ENCODE results near the gene ANKRD9. TPM values are rescaled to one million over a fixed set of nuclear protein-coding genes. Genes with fewer than 3 reads are reported as not detected.

Gene ANKRD9, protein sequence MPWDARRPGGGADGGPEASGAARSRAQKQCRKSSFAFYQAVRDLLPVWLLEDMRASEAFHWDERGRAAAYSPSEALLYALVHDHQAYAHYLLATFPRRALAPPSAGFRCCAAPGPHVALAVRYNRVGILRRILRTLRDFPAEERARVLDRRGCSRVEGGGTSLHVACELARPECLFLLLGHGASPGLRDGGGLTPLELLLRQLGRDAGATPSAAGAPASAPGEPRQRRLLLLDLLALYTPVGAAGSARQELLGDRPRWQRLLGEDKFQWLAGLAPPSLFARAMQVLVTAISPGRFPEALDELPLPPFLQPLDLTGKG
- 5.2 to 11.3 TPM (median 10.6 TPM) in 5 replicates for total RNA-seq (2022; extraction: Qiagen RNA extraction)

DNA sequence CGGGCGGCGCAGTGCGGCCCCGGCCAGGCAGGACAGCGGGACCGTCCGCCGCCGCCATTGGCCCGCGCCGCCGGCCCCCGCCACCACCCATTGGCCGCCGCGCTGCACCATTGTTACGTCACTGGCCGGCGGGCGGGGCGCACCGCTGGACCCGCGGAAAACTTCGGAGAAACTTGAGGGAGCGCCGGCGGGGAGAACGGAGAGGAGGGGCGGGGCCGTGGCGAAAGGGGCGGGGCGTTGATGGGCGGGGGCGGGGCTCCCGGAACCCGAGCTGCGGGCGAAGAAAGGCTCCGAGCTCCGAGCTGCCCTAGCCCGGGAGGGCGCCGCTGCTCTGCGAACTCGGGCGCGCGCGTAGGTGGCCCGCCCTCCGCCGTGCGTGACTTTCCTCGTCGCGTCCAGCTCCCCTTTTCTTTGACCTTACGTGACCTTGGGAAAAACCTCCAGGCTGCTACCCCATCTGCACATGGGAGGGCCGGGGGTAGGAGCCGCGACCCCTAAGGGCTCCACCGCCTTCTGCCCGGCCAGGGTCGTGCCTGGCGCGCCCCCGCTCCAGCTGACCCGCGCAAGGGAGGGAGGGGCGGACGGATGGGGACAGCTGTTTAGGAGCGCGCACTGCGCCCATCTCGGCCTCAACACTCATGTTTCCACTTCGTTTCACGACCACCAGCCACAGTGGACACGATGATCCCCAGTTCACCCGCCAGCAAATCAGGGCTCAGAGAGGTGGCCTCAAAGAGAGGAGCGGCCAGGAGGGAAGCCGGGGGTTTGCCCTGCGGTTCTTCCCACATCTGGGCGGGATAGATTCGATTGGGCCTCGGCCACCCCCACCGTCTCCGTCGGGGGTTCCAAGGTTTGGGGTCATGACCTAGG, at the start of gene ANKRD9:
TSS of gene ANKRD9 (minus strand) at position 31 of the 870 bp plus-strand sequence. CDS start 1,887 bp downstream, outside the sequence.

Other genes with a start within 250 kb of the ANKRD9 start
- 18.0 to 22.0 TPM (median 20.6 TPM) in 5 replicates for gene MOK, start 204.6 kb downstream of the ANKRD9 start, total RNA-seq (2022; extraction: Qiagen RNA extraction)
- 6.0 to 7.0 TPM (median 6.3 TPM) in 5 replicates for gene ZNF839, start 190.0 kb downstream of the ANKRD9 start, total RNA-seq (2022; extraction: Qiagen RNA extraction)
- gene CINP, start 146.9 kb downstream of the ANKRD9 start, total RNA-seq (2022; extraction: Qiagen RNA extraction): 55.0 to 62.6 TPM (median 58.3 TPM) in 5 replicates
- 6.0 to 8.9 TPM (median 7.7 TPM) in 5 replicates for gene TECPR2, start 146.8 kb downstream of the ANKRD9 start, total RNA-seq (2022; extraction: Qiagen RNA extraction)
- gene RCOR1, start 82.9 kb upstream of the ANKRD9 start, total RNA-seq (2022; extraction: Qiagen RNA extraction): 26.4 to 46.5 TPM (median 37.2 TPM) in 5 replicates

Measured in A549 treated with Hydrocortisone at 1 μM for 4 hours (cell line).